Uterus (tissue), 2 donors: ENCODE results near the gene SPINDOC.

Experiments
- CTCF ChIP-seq, 4 experiments: fragments of 200-600 bp in 2 of 4; fragments of 450-650 bp in 2 of 4; sonication (generic) in 2 of 4; IDR thresholded peaks; one replicate each; pipeline ENCODE4 v1.5.1; 2016 to 2019; ENCODE audit warnings: antibody characterized with exemption in 4 of 4, mild to moderate bottlenecking in 2 of 4, moderate library complexity in 1 of 4
- POLR2A ChIP-seq, 2 donors: fragments of 450-650 bp; IDR thresholded peaks; one replicate each; pipeline ENCODE4 v1.6.1; 2016; ENCODE audit warnings: antibody characterized with exemption in 2 of 2, mild to moderate bottlenecking in 1 of 2, moderate library complexity in 1 of 2

GRCh38 chr11:63829823-63830489 lies 16.7 kb downstream of the SPINDOC start:
- no peak for TF ChIP-seq POLR2A (IDR thresholded peaks at IDR 0.05)
- peak in 2 of 4 experiments; percentile 4 to 5 for TF ChIP-seq CTCF (IDR thresholded peaks at IDR 0.05)
